ENCODE measurements around the gene FAM114A1.
"Not testable (repeated sequence)": the region's sequence is repeated elsewhere in the genome, so short reads cannot be mapped to it uniquely, and the experiment has no call there.

Gene FAM114A1

GRCh38 chr4:38930204-38930603 is 62.6 kb downstream of the FAM114A1 start:
- peak; percentile 43 for DNase-seq (ENCODE audit: low spot score)

GRCh38 chr4:38930707-38931106 is 63.1 kb downstream of the FAM114A1 start:
- no peak for TF ChIP-seq CTCF (IDR thresholded peaks at IDR 0.05; ENCODE audit: extremely low read depth, insufficient read depth, missing control alignments)
- in situ Hi-C loops (cut with MboI; ENCODE audit: low pct_unique_long_range_greater_than_20kb, low sequenced_read_pairs, unreplicated experiment), result no loop called here
- no peak for DNase-seq (ENCODE audit: low spot score)

More at GRCh38 chr4:38930204-38930603, 62.6 kb downstream of the FAM114A1 start:
- TF ChIP-seq CTCF (IDR thresholded peaks at IDR 0.05; ENCODE audit: extremely low read depth, insufficient read depth, missing control alignments), result no peak
- in situ Hi-C loops (cut with MboI; ENCODE audit: low pct_unique_long_range_greater_than_20kb, low sequenced_read_pairs, unreplicated experiment), result no loop called here

DNA sequence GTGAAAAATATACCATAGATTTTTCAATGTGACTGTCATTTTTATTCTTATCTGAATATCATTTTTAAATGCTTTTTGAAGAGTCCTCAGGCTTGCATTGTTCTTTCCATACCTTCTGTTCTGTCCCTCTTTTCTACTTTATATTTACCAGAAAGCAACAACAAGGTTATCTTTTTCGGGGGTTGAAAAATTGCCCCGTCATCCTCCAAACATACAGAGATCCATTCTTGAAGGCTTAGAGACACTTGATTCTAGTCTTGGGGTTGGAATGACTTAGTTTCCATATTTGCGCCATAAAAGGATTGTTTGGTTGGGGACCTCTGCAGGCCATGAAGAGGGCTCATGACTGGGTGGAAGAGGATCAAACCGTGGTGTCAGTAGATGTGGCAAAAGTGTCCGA is 63.5 kb downstream of the FAM114A1 start:
- in situ Hi-C loops (cut with MboI; ENCODE audit: low pct_unique_long_range_greater_than_20kb, low sequenced_read_pairs, unreplicated experiment), result no loop called here
- DNase-seq (ENCODE audit: low spot score), result no peak
- TF ChIP-seq CTCF (IDR thresholded peaks at IDR 0.05; ENCODE audit: extremely low read depth, insufficient read depth, missing control alignments), result no peak

DNA sequence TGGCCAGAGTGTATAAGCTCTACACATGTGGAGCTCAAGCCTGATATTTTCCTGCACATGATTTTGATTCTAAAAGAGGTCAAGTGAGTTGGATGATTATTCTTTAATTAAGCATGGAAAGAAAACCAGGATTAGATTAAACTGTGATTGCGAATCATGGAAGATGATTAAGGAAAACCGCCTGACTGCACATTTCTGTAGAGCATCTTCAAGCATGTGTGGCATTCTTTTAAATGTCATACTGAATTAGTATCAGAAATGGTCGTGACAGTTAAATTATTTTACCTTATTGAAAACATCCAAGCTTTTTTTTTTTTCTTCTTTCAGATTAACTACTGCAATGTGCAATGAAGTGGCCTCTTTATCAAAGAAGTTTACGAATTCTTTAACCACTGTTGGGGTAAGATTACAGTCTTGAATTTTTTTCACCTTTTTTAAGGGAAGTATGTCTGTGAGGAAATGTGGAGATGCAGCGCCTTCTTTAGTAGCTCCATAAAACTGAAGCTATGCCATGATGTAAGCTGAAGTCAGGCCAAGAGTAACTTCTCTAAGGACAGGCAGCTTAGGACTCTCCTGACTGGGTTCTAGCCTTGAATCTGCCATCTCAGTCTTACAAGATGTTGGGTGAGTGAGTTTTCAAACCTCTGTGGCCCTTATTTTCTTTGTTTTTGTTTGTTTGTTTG is 67.9 kb downstream of the FAM114A1 start:
- in situ Hi-C loops (cut with MboI; ENCODE audit: low pct_unique_long_range_greater_than_20kb, low sequenced_read_pairs, unreplicated experiment), result no loop called here
- DNase-seq (ENCODE audit: low spot score), result no peak
- no peak for TF ChIP-seq CTCF (IDR thresholded peaks at IDR 0.05; ENCODE audit: extremely low read depth, insufficient read depth, missing control alignments)

- in situ Hi-C loops (cut with MboI; ENCODE audit: low pct_unique_long_range_greater_than_20kb, low sequenced_read_pairs, unreplicated experiment), result no loop called here
- TF ChIP-seq CTCF (IDR thresholded peaks at IDR 0.05; ENCODE audit: extremely low read depth, insufficient read depth, missing control alignments), result no peak
- DNase-seq (ENCODE audit: low spot score), result peak; percentile 74
Measured at GRCh38 chr4:38939165-38939564, 71.6 kb downstream of the FAM114A1 start.

GRCh38 chr4:38940476-38940875 is 72.9 kb downstream of the FAM114A1 start:
- no peak for DNase-seq (ENCODE audit: low spot score)
- in situ Hi-C loops (cut with MboI; ENCODE audit: low pct_unique_long_range_greater_than_20kb, low sequenced_read_pairs, unreplicated experiment), result no loop called here

DNA sequence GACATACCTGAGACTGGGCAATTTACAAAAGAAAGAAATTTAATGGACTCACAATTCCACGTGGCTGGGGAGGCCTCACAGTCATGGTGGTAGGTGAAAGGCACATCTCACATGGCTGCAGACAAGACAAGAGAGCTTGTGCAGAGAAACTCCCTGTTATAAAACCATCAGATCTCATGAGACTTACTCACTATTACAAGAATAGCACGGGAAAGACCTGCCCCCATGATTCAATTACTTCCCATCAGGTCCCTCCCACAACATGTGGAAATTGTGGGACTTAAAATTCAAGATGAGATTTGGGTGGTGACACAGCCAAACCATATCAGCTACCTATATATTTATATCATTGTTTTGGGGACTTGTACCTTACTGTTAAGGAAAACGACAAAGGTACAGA is 74.3 kb downstream of the FAM114A1 start:
- DNase-seq (ENCODE audit: low spot score); in situ Hi-C loops (cut with MboI; ENCODE audit: low pct_unique_long_range_greater_than_20kb, low sequenced_read_pairs, unreplicated experiment): not testable (repeated sequence)

More at GRCh38 chr4:38940476-38940875, 72.9 kb downstream of the FAM114A1 start:
- no peak for TF ChIP-seq CTCF (IDR thresholded peaks at IDR 0.05; ENCODE audit: extremely low read depth, insufficient read depth, missing control alignments)

All from GM13977 (cell line).